Iris pigment epithelial cell (primary cell): ENCODE data around the gene EXOSC6.
"Not testable (repeated sequence)": the region's sequence is repeated elsewhere in the genome, so short reads cannot be mapped to it uniquely, and the experiment has no call there.

Experiments
- DNase-seq: peaks from one replicate; pipeline ENCODE4 v3.0.0-alpha.2; 2011; ENCODE audit warnings: low read depth

The EXOSC6 gene

DNA sequence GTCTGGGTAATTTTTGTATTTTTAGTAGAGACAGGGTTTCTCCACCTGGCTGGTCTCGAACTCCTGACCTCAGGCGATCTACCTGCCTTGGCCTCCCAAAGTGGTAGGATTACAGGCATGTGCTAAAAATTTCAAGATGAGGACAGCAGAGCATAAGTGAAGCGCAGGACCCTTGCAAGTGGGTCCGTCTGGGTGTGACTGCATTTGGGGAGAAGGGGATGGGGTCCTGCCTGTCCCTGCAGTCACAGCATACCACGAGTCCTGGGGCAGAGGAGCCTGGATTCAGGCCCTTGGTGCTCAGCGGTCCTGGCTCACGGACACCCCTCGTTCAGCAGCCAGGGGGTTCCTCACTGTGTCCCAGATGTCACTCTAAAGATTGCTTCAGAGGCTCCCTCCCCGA is 53.5 kb downstream of the EXOSC6 start:
- not testable (repeated sequence) for DNase-seq

GRCh38 chr16:70197611-70198010 is 54.1 kb downstream of the EXOSC6 start:
- DNase-seq, result not testable (repeated sequence)
